ENCODE data around the gene TIMP3.

DNA sequence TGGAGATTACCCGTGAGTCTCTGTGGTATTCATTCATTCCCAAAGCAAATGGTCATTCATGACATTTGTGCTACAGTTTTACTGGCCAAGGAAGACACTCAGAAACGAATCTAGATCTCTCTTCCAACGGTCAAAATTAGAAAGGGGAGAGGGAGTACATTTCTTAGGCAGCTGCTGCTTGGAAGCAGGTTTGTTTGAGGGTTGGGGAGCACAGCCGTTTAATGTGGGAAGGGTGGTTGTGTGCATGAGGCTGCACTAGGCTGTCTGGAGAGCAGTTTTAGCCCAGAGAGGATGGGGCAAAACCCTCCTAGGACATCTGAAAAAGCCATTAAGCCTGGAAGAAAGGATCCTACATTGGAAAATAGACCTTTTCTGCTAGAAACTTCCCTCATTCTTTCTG is 29.7 kb upstream of the TIMP3 start:
- no peak for TF ChIP-seq CTCF (IDR thresholded peaks at IDR 0.05)
- no peak for TF ChIP-seq EP300 (IDR thresholded peaks at IDR 0.05)
- no peak for TF ChIP-seq POLR2A (IDR thresholded peaks at IDR 0.05)

All from tibial nerve (tissue), 4 donors.